GM12878 (cell line): ENCODE data around the gene CHDH. TPM values are rescaled to one million over a fixed set of nuclear protein-coding genes. Genes with fewer than 3 reads are reported as not detected.

Experiments
- ATF2 ChIP-seq: IDR thresholded peaks from 2 replicates; pipeline ENCODE4 v1.6.1; 2012; ENCODE audit warnings: low read length, inconsistent platforms
- BCL3 ChIP-seq: IDR thresholded peaks from 2 replicates; pipeline ENCODE4 v1.6.1; 2011; ENCODE audit warnings: borderline replicate concordance, low read depth, mild to moderate bottlenecking, moderate library complexity, low read length; ENCODE audit not compliant: insufficient read depth, poor library complexity, severe bottlenecking
- CEBPZ ChIP-seq: fragments of 150-350 bp; IDR thresholded peaks from 2 replicates; pipeline ENCODE4 v1.6.1; 2016; ENCODE audit warnings: low read depth, low read length
- CREM ChIP-seq: IDR thresholded peaks from 2 replicates; pipeline ENCODE4 v1.6.1; 2014; ENCODE audit warnings: antibody characterized with exemption, low read depth
- E4F1 ChIP-seq: fragments of 450-650 bp; IDR thresholded peaks from 2 replicates; pipeline ENCODE4 v1.6.1; 2018; ENCODE audit warnings: borderline replicate concordance, mild to moderate bottlenecking; ENCODE audit not compliant: partially characterized antibody
- HCFC1 ChIP-seq: fragments of 150-350 bp; IDR thresholded peaks from 2 replicates; pipeline ENCODE4 v1.6.1; 2014; ENCODE audit warnings: low read length
- IRF5 ChIP-seq: fragments of 450-650 bp; IDR thresholded peaks from 2 replicates; pipeline ENCODE4 v1.6.1; 2017; ENCODE audit warnings: borderline replicate concordance
- JUNB ChIP-seq: IDR thresholded peaks from 2 replicates; pipeline ENCODE4 v1.6.1; 2016; ENCODE audit warnings: antibody characterized with exemption, mild to moderate bottlenecking
- NFIC ChIP-seq: IDR thresholded peaks from 2 replicates; pipeline ENCODE4 v1.6.1; 2012; ENCODE audit warnings: low read depth, mild to moderate bottlenecking, inconsistent platforms, low read length, moderate library complexity
- NFYA ChIP-seq: IDR thresholded peaks from 2 replicates; pipeline ENCODE4 v1.6.1; 2011; ENCODE audit warnings: low read depth, mild to moderate bottlenecking, low read length, improper control_type of control experiment, borderline replicate concordance
- PAX8 ChIP-seq: fragments of 450-650 bp; IDR thresholded peaks from 2 replicates; pipeline ENCODE4 v1.6.1; 2017; ENCODE audit warnings: mild to moderate bottlenecking, moderate library complexity
- PBX3 ChIP-seq: IDR thresholded peaks from 2 replicates; pipeline ENCODE4 v1.6.1; 2011; ENCODE audit warnings: mild to moderate bottlenecking, low read depth, low read length, moderate library complexity; ENCODE audit not compliant: insufficient replicate concordance
- POLR2A ChIP-seq: IDR thresholded peaks from 2 replicates; pipeline ENCODE4 v1.6.1; 2011; ENCODE audit warnings: low read depth, mild to moderate bottlenecking, low read length
- POU2F2 ChIP-seq: IDR thresholded peaks from 3 replicates; pipeline ENCODE4 v1.6.1; 2011; ENCODE audit warnings: low read depth, mild to moderate bottlenecking, low read length, borderline replicate concordance
- RBBP5 ChIP-seq: fragments of 200-600 bp; sonication (generic); conservative IDR thresholded peaks from 2 replicates; pipeline ENCODE4 v1.6.1; 2016
- RUNX3 ChIP-seq: IDR thresholded peaks from 2 replicates; pipeline ENCODE4 v1.6.1; 2012; ENCODE audit warnings: low read length, inconsistent platforms
- SIN3A ChIP-seq: IDR thresholded peaks from 2 replicates; pipeline ENCODE4 v1.6.1; 2012; ENCODE audit warnings: low read depth, low read length, improper control_type of control experiment
- ZNF622 ChIP-seq: fragments of 450-650 bp; IDR thresholded peaks from 2 replicates; pipeline ENCODE4 v1.6.1; 2017; ENCODE audit warnings: mild to moderate bottlenecking, inconsistent platforms
- ZSCAN29 ChIP-seq: fragments of 450-650 bp; IDR thresholded peaks from 2 replicates; pipeline ENCODE4 v1.6.1; 2017; ENCODE audit warnings: mild to moderate bottlenecking, moderate library complexity
- polyA plus RNA-seq, 11 experiments: library from polyadenylated mRNA; depleted of rRNA in 4 of 11; unstranded in 6 of 11; stranded (reverse) in 5 of 11; fragments of >200 nt; fragmentation: Nextera tagmentation in 4 of 11; fragmentation: Illumina TruSeq in 1 of 11; extraction: Ambion mirVana in 4 of 11; extraction: Trizol in 1 of 11; gene quantifications; 1 replicate in 1 of 11; 2 replicates in 10 of 11; pipeline versions ENCODE4 v1.2.1 to v1.2.3, GENCODE V29; 2011 to 2016; ENCODE audit warnings: inconsistent platforms in 2 of 11, missing spikeins in 2 of 11, low read depth in 1 of 11
- total RNA-seq, 4 experiments: library from RNA; depleted of rRNA in 3 of 4; stranded (reverse); fragments of >200 nt in 3 of 4; fragmentation: Illumina TruSeq in 1 of 4; extraction: Trizol in 1 of 4; gene quantifications; 2 replicates each; pipeline versions ENCODE4 v1.2.1 to v1.2.3, GENCODE V29; 2013 to 2021

CHDH gene
- total and polyA plus RNA-seq, 10 of the 15 experiments (the other 5 are each of a cell fraction or from before 2014, with no cell fraction given): 0.95 to 8.3 (median 2.9) TPM

- no peak for TF ChIP-seq CEBPZ
- TF ChIP-seq CREM: no peak
- no peak for TF ChIP-seq SIN3A
- TF ChIP-seq ZSCAN29: no peak
- TF ChIP-seq ZNF622: no peak
- TF ChIP-seq BCL3: no peak
- TF ChIP-seq NFYA: no peak
- TF ChIP-seq RBBP5: no peak
- TF ChIP-seq IRF5: no peak
- TF ChIP-seq NFIC: peak; percentile 44; the same call in 1 of the 2 replicates
- TF ChIP-seq PBX3: peak; percentile 11
- no peak for TF ChIP-seq POU2F2
- TF ChIP-seq RUNX3: peak; percentile 20; the same call in 1 of the 2 replicates
- peak; percentile 64; the same call in 1 of the 2 replicates for TF ChIP-seq ATF2
- no peak for TF ChIP-seq HCFC1
- no peak for TF ChIP-seq E4F1
- no peak for TF ChIP-seq PAX8
- no peak for TF ChIP-seq POLR2A
- TF ChIP-seq JUNB: peak; percentile 64
Observed at GRCh38 chr3:53885239-53885638, 39.0 kb upstream of the CHDH start (continued).
